Measurements from ENCODE around the gene DDX42.

DNA sequence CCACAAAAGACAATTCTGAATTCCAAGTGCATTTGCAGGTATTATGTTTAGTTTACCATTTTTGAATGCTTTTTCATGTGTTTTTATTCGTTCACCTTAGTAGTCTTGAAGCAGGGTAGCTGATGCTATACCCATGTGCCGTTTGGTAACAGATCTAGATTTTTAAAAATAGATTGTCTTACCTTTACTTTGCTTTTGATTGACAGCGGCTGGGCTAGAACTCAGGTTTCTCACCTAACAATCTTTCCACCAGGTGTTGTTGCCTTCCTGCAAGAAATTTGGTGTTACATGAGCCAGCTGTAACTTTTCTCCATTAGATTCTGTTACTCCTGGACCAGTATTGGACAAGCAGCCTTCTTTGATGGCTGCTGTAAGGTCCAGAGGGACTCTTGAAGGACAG is 55.0 kb downstream of the DDX42 start:
- TF ChIP-seq, protein P1, sequence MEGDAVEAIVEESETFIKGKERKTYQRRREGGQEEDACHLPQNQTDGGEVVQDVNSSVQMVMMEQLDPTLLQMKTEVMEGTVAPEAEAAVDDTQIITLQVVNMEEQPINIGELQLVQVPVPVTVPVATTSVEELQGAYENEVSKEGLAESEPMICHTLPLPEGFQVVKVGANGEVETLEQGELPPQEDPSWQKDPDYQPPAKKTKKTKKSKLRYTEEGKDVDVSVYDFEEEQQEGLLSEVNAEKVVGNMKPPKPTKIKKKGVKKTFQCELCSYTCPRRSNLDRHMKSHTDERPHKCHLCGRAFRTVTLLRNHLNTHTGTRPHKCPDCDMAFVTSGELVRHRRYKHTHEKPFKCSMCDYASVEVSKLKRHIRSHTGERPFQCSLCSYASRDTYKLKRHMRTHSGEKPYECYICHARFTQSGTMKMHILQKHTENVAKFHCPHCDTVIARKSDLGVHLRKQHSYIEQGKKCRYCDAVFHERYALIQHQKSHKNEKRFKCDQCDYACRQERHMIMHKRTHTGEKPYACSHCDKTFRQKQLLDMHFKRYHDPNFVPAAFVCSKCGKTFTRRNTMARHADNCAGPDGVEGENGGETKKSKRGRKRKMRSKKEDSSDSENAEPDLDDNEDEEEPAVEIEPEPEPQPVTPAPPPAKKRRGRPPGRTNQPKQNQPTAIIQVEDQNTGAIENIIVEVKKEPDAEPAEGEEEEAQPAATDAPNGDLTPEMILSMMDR (IDR thresholded peaks at IDR 0.05) = no peak
- no peak for TF ChIP-seq POLR2A (IDR thresholded peaks at IDR 0.05)
